Renal cortex interstitium (tissue), 11 donors: ENCODE data around the gene RING1. TPM values are rescaled to one million over a fixed set of nuclear protein-coding genes. Genes with fewer than 3 reads are reported as not detected.

ENCODE experiments used
- DNase-seq, 11 donors: peaks; one replicate each; pipeline ENCODE4 v3.0.0-alpha.2; 2013; ENCODE audit warnings: low read depth in 9 of 11, low spot score in 4 of 11; ENCODE audit errors: extremely low read depth in 1 of 11
- polyA plus RNA-seq, 3 donors: library from polyadenylated mRNA; unstranded; fragments of 120-200 nt; gene quantifications; one replicate each; pipeline ENCODE4 v1.2.1, GENCODE V29; 2013; ENCODE audit not compliant: insufficient read length in 3 of 3

RING1 gene
- polyA plus RNA-seq, 3 donors, result 49.2 to 68.5 (median 62.5) TPM

- DNase-seq, result no peak
Measured at GRCh38 chr6:33252759-33253158, 44.5 kb downstream of the RING1 start.

GRCh38 chr6:33254591-33254990 lies 46.3 kb downstream of the RING1 start:
- no peak for DNase-seq

GRCh38 chr6:33259032-33259431 lies 50.7 kb downstream of the RING1 start:
- DNase-seq, result no peak

Other genes starting within 250 kb of the RING1 start
- gene BRD2, start 239.9 kb upstream of the RING1 start, polyA plus RNA-seq, result 100 to 1,000 TPM; 298 to 338 (median 312) TPM
- 1 to 10 TPM; 3.8 to 4.8 (median 4.2) TPM for gene HLA-DOA, start 198.9 kb upstream of the RING1 start, polyA plus RNA-seq
- gene HLA-DPA1, start 134.9 kb upstream of the RING1 start, polyA plus RNA-seq, result 10 to 100 TPM in 2 of 3 donors, 1 to 10 TPM in 1; 8.6 to 32.9 (median 19.7) TPM
- gene HLA-DPB1, start 132.5 kb upstream of the RING1 start, polyA plus RNA-seq, result 10 to 100 TPM; 10.7 to 26.6 (median 20.8) TPM
- gene COL11A2, start 16.0 kb upstream of the RING1 start, polyA plus RNA-seq, result 1 to 10 TPM; 4.2 to 7.3 (median 5.0) TPM
- 10 to 100 TPM; 51.1 to 64.5 (median 61.0) TPM for gene RXRB, start 7.8 kb upstream of the RING1 start, polyA plus RNA-seq
- gene SLC39A7, start 7.6 kb upstream of the RING1 start, polyA plus RNA-seq, result 100 to 1,000 TPM; 101 to 130 (median 109) TPM
- gene HSD17B8, start 3.8 kb upstream of the RING1 start, polyA plus RNA-seq, result 10 to 100 TPM; 24.4 to 28.5 (median 28.2) TPM
- gene VPS52, start 63.4 kb downstream of the RING1 start, polyA plus RNA-seq, result 10 to 100 TPM; 69.2 to 99.3 (median 74.0) TPM
- 1,000 to 10,000 TPM; 2,982 to 3,472 (median 3,206) TPM for gene RPS18, start 63.6 kb downstream of the RING1 start, polyA plus RNA-seq
- 1 to 10 TPM; 2.6 to 5.1 (median 4.4) TPM for gene B3GALT4, start 68.6 kb downstream of the RING1 start, polyA plus RNA-seq
- 10 to 100 TPM; 57.3 to 72.6 (median 66.4) TPM for gene WDR46, start 80.7 kb downstream of the RING1 start, polyA plus RNA-seq
- 10 to 100 TPM; 70.4 to 77.0 (median 76.8) TPM for gene PFDN6, start 81.1 kb downstream of the RING1 start, polyA plus RNA-seq
- 100 to 1,000 TPM; 103 to 134 (median 113) TPM for gene RGL2, start 90.4 kb downstream of the RING1 start, polyA plus RNA-seq
- 10 to 100 TPM; 33.7 to 47.7 (median 34.5) TPM for gene TAPBP, start 105.6 kb downstream of the RING1 start, polyA plus RNA-seq
- 10 to 100 TPM; 19.8 to 28.3 (median 23.2) TPM for gene ZBTB22, start 109.2 kb downstream of the RING1 start, polyA plus RNA-seq
- gene DAXX, start 114.5 kb downstream of the RING1 start, polyA plus RNA-seq, result 10 to 100 TPM; 46.9 to 63.6 (median 61.5) TPM
- gene KIFC1, start 183.3 kb downstream of the RING1 start, polyA plus RNA-seq, result 10 to 100 TPM; 37.0 to 50.3 (median 46.5) TPM
- gene PHF1, start 202.5 kb downstream of the RING1 start, polyA plus RNA-seq, result 10 to 100 TPM; 57.8 to 82.8 (median 68.8) TPM
- 100 to 1,000 TPM; 226 to 254 (median 240) TPM for gene CUTA, start 209.6 kb downstream of the RING1 start, polyA plus RNA-seq
- gene SYNGAP1, start 211.6 kb downstream of the RING1 start, polyA plus RNA-seq, result 10 to 100 TPM; 32.6 to 51.5 (median 33.5) TPM
- 10 to 100 TPM; 13.4 to 17.7 (median 15.5) TPM for gene ZBTB9, start 246.1 kb downstream of the RING1 start, polyA plus RNA-seq